KMS-11 (cell line): ENCODE data around the gene MYO16.

Source experiments
- H2AFZ ChIP-seq: fragments of 200-600 bp; sonication (generic); 2 replicates; pipeline ENCODE4 v1.6.1; 2016; ENCODE audit warnings: antibody characterized with exemption, mixed run types, low read depth
- H3K27ac ChIP-seq: fragments of 200-600 bp; sonication (generic); 2 replicates; pipeline ENCODE4 v1.6.1; 2016; ENCODE audit warnings: mild to moderate bottlenecking, mixed run types
- H3K27me3 ChIP-seq: fragments of 200-600 bp; sonication (generic); 2 replicates; pipeline ENCODE4 v1.6.1; 2017; ENCODE audit warnings: mild to moderate bottlenecking, low read depth, mixed run types, moderate library complexity; ENCODE audit not compliant: insufficient read depth
- H3K36me3 ChIP-seq: fragments of 200-600 bp; sonication (generic); 2 replicates; pipeline ENCODE4 v1.6.1; 2017; ENCODE audit warnings: mild to moderate bottlenecking, mixed run types; ENCODE audit not compliant: insufficient read depth
- H3K4me1 ChIP-seq: fragments of 200-600 bp; sonication (generic); 2 replicates; pipeline ENCODE4 v1.6.1; 2016; ENCODE audit warnings: mild to moderate bottlenecking, low read depth, mixed run types; ENCODE audit not compliant: poor library complexity, severe bottlenecking
- H3K4me2 ChIP-seq: fragments of 200-600 bp; sonication (generic); 2 replicates; pipeline ENCODE4 v1.7.0; 2016; ENCODE audit warnings: mild to moderate bottlenecking, mixed run types
- H3K4me3 ChIP-seq: fragments of 200-600 bp; sonication (generic); IDR thresholded peaks from 2 replicates; pipeline ENCODE4 v1.6.1; 2017; ENCODE audit warnings: low read depth, low read length, mixed read lengths; ENCODE audit not compliant: insufficient read depth
- H3K79me2 ChIP-seq: fragments of 200-600 bp; sonication (generic); 2 replicates; pipeline ENCODE4 v1.6.1; 2016; ENCODE audit warnings: low read depth, mixed run types; ENCODE audit not compliant: insufficient read depth
- H3K9ac ChIP-seq: fragments of 200-600 bp; sonication (generic); 2 replicates; pipeline ENCODE4 v1.6.1; 2016; ENCODE audit warnings: mild to moderate bottlenecking, mixed run types
- H4K20me1 ChIP-seq: fragments of 200-600 bp; sonication (generic); 2 replicates; pipeline ENCODE4 v1.6.1; 2016; ENCODE audit warnings: mild to moderate bottlenecking, mixed run types; ENCODE audit not compliant: insufficient read depth
- TF ChIP-seq, protein P1 (sequence below): fragments of 200-600 bp; sonication (generic); conservative IDR thresholded peaks from 2 replicates; pipeline ENCODE4 v1.6.1; 2017; ENCODE audit warnings: low read depth, mild to moderate bottlenecking, antibody characterized with exemption, low read length, moderate library complexity, mixed read lengths

The MYO16 gene

GRCh38 chr13:109211616-109212015 is 582.2 kb downstream of the MYO16 start:
- Histone ChIP-seq H3K27ac (no peak overlapping the region), H4K20me1 (no peaks in the 10 kb centered on the region), H3K4me2 (no peak overlapping the region), H3K27me3 (no peaks in the 10 kb centered on the region), H3K9ac (no peak overlapping the region), H3K79me2 (no peaks in the 10 kb centered on the region), H3K4me1 (no peaks in the 10 kb centered on the region), H3K36me3 (no peaks in the 10 kb centered on the region), H3K4me3 (no peak overlapping the region), H2AFZ (no peak overlapping the region)
- TF ChIP-seq, protein P1, sequence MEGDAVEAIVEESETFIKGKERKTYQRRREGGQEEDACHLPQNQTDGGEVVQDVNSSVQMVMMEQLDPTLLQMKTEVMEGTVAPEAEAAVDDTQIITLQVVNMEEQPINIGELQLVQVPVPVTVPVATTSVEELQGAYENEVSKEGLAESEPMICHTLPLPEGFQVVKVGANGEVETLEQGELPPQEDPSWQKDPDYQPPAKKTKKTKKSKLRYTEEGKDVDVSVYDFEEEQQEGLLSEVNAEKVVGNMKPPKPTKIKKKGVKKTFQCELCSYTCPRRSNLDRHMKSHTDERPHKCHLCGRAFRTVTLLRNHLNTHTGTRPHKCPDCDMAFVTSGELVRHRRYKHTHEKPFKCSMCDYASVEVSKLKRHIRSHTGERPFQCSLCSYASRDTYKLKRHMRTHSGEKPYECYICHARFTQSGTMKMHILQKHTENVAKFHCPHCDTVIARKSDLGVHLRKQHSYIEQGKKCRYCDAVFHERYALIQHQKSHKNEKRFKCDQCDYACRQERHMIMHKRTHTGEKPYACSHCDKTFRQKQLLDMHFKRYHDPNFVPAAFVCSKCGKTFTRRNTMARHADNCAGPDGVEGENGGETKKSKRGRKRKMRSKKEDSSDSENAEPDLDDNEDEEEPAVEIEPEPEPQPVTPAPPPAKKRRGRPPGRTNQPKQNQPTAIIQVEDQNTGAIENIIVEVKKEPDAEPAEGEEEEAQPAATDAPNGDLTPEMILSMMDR = no peak

DNA sequence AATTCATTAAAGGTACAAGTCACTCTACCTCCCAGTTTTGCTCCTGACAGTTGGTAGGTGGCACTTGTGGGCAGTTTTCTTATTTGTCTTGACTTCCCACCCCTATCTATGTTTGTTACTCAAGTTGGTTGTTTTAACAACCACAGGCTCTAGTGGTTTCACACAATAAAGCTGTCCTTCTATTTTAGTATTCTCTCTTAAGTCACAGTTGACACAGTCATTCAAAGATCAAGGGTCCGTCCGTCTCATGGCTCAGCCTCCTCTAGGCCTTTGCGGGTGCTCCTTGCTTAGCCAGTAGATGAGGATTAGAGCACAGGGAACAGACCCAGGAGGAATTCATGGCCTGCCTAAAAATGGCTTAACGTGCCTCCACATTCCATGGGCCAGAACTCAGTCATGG is 583.2 kb downstream of the MYO16 start:
- TF ChIP-seq, protein P1 = no peak
- Histone ChIP-seq H2AFZ (no peak overlapping the region), H3K4me3 (no peak overlapping the region), H3K79me2 (no peaks in the 10 kb centered on the region), H4K20me1 (no peaks in the 10 kb centered on the region), H3K4me1 (no peaks in the 10 kb centered on the region), H3K4me2 (no peak overlapping the region), H3K27me3 (no peaks in the 10 kb centered on the region), H3K27ac (no peak overlapping the region), H3K36me3 (no peaks in the 10 kb centered on the region), H3K9ac (no peak overlapping the region)

DNA sequence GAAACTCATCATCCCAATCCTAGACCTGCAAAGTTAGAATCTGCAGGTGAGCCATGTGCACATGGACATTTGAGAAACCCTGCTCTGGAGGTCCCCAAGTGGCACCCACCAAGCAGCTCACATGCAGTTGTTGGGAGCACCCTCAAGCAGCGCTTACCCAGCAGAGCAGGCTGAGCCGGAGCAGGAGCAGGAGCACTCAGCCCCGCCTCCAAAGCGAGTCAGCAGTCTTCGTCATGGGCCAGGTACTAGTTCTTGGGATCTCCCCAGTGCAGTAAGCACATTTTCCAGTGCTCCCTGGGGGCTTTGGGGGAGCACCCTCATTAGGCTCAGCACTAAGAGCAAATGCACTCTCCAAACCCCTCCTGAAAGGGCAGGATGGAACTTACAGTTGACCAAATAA is 584.3 kb downstream of the MYO16 start:
- H3K27ac ChIP-seq = no peak overlapping the region
- H3K4me2 ChIP-seq = no peak overlapping the region
- H3K79me2 ChIP-seq = no peaks in the 10 kb centered on the region
- no peaks in the 10 kb centered on the region for H3K4me1 ChIP-seq
- no peak overlapping the region for H2AFZ ChIP-seq
- no peaks in the 10 kb centered on the region for H3K27me3 ChIP-seq
- no peaks in the 10 kb centered on the region for H4K20me1 ChIP-seq
- TF ChIP-seq, protein P1 = no peak
- H3K36me3 ChIP-seq = no peaks in the 10 kb centered on the region
- no peak overlapping the region for H3K4me3 ChIP-seq
- H3K9ac ChIP-seq = no peak overlapping the region

GRCh38 chr13:109214393-109214792 is 585.0 kb downstream of the MYO16 start:
- no peak overlapping the region for H3K9ac ChIP-seq
- no peaks in the 10 kb centered on the region for H3K36me3 ChIP-seq
- H3K4me1 ChIP-seq = no peaks in the 10 kb centered on the region
- H4K20me1 ChIP-seq = no peaks in the 10 kb centered on the region
- no peak overlapping the region for H3K4me3 ChIP-seq
- H3K4me2 ChIP-seq = no peak overlapping the region
- no peaks in the 10 kb centered on the region for H3K27me3 ChIP-seq
- TF ChIP-seq, protein P1 = no peak
- no peak overlapping the region for H2AFZ ChIP-seq
- no peaks in the 10 kb centered on the region for H3K79me2 ChIP-seq
- H3K27ac ChIP-seq = no peak overlapping the region
